Stimulated activated CD8-positive, alpha-beta memory T cell treated with anti-CD3 and anti-CD28 coated beads, Interleukin-4, amount 100 ng/mL, for 24 hours (primary cell): Measurements from ENCODE around the gene ANTXR2.
"Not testable (repeated sequence)": the region's sequence is repeated elsewhere in the genome, so short reads cannot be mapped to it uniquely, and the experiment has no call there.

Source experiments
- DNase-seq: peaks from one replicate; pipeline ENCODE4 v3.0.0-alpha.2; 2020; ENCODE audit warnings: low read depth

The ANTXR2 gene

DNA sequence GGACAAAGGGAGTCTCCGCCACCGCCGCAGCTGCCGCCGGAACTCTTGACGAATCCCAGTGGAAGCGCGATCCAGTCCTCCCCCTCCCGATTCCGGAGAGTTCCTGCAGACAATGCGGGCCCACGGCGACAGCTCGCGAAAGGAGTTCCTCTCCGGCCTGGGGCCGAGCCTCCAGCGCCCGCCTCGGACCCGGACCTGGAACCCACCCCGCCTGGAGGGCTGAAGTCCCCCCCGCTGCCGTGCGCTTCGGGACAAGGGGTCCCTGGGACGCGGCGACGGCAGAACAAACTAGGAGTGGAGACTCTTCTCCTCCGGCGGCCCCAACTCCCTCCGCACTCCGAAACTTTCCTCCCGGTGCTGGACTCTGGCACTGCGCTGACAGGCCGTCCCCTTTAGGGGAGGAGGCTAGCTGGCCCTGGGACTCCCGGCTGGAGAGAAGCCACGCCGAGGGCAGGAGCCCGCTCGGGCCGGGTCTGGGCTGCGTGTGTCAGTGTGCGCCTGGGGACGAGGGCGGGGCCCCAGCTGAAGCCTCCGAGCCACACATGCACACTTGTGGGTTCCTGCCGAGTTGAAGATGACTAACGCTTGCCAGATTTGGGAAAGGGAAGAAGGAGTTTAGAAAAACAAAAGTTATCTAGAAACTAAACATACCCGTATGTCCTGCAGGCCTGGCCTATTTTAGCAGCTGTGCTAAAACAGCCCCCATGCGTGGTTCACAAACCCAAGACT lies at the start of gene ANTXR2:
TSS of gene ANTXR2 (minus strand) at position 486 of the 729 bp plus-strand sequence. CDS start 669 bp downstream, outside the sequence.
- peak; percentile 49 for DNase-seq

DNA sequence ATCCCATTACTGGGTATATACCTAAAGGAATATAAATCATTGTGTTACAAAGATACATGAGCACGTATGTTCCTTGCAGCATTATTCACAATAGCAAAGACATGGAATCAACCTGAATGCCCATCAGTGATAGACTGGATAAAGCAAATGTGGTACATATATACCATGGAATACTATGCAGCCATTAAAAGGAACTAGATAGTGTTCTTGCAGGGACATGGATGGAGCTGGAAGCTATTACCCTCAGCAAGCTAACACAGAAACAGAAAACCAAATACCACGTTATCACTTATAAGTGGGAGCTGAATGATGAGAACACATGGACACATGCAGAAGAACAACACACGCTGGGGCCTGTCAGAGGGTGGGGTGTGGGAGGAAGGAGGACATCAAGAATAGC lies 48.8 kb upstream of the ANTXR2 start:
- not testable (repeated sequence) for DNase-seq

DNA sequence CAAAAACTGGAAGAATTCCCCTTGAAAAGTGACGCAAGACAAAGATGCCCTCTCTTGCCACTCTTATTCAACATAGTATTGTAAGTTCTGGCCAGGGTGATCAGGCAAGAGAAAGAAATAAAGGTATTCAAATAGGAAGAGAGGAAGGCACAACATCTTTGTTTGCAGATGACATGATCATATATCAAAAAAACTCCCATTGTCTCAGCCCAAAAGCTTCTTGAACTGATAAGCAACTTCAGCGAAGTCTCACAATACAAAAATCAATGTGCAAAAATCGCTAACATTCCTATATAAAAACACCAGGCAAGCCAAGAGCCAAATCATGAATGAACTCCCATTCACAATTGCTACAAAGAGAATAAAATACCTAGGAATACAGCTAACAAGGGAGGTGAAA lies 46.6 kb upstream of the ANTXR2 start:
- DNase-seq: not testable (repeated sequence)

DNA sequence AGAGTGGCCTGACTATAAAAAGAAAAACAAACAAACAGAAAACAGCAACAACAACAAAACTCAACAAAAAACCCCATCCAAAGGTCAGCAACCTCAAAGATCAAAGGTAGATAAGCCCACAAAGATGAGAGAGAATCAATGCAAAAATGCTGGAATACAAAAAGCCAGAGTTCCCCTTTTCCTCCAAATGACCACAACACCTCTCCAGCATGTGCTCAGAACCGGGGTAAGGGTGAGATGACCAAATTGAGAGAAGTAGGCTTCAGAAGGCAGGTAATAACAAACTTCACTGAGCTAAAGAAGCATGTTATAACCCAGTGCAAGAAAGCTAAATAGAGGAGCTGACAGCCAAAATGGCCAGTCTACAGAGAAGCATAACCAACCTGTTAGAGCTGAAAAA lies 43.5 kb upstream of the ANTXR2 start:
- DNase-seq: no peak

DNA sequence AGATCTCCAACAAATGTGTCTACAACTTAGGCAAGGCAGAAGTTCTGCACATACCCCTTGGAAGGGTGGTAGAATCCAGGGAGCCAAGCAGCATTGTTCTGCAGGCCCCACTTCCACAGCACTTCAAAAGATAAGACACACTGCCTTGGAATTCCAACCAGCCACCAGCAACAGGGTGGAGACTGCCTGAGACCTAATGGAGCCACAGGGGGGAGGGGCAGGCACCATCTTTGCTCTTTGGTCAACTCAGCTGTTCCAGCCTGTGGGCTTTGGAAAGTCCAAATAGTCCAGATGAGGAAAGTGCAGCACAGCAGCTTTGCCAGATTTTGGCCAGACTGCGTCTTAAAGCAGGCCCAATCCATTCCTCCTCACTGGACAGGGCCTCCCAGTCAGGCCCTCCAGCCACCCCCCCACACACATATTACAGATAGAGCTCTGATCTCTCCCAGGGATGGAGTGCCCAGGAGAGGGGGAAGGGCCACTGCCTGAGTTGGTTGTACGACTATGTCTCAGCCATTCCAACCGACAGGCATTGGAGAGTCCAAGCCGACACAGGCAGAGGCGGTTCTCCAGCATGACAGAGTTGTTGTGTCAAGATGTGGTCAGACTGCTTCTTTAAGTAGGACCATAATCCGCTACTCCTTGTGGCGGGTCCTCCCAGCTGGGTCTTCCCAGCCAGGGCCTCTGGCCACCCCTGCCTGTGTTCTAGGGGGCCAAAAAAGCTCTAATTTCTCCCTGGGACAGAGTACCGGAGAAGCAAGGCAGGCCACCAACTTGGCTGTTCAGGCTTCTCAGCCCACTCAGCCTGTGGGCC lies 42.5 kb upstream of the ANTXR2 start:
- no peak for DNase-seq

DNA sequence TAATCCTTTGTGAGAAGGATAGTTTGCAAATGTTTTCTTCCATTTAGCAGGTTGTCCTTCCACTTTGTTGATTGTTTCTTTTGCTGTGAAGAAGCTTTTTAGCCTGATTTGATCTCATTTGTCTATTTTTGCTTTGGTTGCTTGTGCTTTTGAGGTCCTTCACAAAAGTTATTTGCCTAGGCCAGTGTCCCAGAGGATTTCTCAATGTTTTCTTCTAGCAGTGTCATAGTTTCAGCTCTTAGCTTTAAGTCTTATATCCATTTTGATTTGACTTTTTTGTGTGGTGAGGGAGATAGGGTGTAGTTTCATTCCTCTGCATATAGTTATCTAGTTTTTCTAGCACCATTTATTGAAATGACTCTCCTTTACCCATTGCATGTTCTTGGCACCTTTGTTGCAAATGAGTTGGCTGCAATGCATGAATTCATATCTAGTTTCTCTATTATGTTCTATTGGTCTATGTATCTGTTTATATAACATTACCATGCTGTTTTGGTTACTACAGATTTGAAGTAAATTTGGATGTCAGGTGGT lies 41.8 kb upstream of the ANTXR2 start:
- no peak for DNase-seq

DNA sequence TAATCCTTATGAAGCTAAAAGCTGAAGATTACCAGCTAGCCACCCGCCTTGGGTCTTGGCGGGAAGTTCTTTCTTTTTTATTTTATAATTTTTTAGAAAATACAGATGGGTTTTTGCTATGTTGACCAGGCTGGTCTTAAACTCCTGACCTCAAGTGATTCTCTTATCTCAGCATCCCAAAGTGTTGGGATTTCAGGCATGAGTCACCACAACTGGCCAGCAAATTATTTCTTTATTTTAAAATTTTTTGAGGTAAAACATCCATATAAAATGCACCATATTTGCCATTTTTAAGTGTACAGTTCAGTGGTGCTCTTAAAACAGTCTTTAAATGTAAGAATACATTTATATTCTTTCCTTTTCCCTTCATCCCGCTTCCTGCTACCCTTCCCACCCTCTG lies 40.6 kb upstream of the ANTXR2 start:
- no peak for DNase-seq

DNA sequence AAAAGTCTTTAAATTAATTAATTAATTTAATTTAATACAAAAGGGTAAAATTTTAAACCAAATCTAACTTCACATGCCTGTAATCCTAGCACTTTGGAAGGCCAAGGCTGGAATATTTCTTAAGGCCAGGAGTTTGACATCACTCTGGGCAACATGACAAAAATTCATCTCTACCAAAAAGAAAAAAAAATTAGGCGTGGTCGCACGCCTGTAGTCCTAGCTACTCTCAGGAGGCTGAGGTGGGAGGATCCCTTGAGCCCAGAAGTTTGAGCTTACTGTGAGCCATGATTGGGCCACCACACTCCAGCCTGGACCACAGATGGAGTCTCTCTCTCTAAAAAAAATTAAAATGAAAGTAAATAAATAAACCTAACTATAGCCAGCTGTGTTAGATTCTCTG lies 39.2 kb upstream of the ANTXR2 start:
- no peak for DNase-seq

DNA sequence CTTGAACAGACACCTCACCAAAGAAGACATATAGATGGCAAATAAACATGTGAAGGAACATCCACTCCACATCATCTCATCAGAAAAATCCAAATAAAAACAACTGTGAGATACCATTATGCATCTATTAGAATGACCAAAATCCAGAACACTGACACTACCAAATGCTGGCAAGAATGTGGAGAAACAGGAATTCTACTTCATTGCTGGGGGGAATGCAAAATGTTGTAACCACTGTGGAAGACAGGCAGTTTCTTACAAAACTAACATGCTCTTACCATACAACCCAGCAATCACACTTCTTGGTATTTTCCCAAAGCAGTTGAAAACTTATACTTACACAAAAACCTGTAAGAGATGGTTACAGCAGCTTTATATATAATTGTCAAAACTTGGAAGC lies 38.2 kb upstream of the ANTXR2 start:
- DNase-seq: no peak

DNA sequence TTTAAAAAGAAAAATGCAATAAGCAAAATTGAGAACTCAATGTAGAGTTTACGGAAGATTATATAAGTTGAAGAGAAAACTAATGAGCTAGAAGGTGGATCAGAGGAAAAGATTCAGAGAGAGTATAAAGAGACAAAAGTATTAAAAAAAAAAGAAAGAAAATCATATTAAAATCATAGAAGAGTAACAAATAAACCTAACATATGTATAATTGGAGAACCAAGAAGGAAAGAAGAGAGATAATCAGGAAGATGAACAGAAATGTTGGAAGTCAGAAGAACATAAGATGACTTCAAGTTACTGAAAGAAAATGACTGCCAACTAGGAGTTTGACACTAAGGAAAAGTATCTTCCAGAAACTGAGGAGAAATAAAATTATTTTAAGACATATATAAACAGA lies 34.3 kb upstream of the ANTXR2 start:
- no peak for DNase-seq

DNA sequence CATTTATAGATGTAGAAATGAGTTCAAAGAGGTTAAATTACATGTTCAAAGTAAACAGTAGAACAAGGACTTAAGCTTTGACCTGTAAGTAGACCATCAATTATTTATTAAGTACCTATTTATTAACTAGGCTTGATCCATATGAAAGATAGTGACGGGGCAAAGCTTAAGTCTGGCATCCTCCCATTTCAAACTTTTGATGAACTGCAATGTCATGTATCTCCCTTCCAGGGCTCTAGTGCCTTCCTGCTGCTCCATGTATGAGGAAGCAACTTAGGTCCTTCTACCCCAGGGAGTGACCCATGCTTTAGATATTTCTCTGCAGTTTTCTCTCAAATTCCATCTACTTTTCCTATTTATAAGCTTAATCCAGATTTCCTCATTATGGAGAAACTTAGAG lies 31.9 kb upstream of the ANTXR2 start:
- no peak for DNase-seq

DNA sequence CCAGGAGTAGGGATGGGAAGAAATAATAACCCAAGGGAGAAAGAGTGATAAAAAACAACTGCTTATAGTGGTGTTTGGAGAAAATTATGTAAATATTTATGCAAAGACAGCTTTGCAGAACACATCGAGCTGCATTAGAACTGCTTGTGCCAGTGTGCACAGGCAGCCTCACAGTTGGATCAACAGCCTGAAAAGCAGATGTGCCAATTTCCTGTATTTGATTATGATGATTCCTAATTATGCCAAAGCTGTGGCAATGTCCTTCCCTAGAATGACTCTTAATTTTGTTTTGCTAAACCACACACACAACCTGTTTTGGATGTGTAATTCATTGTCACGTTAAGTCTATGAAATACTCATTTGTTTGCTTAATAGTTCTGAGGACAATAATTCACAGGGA lies 30.6 kb upstream of the ANTXR2 start:
- no peak for DNase-seq

DNA sequence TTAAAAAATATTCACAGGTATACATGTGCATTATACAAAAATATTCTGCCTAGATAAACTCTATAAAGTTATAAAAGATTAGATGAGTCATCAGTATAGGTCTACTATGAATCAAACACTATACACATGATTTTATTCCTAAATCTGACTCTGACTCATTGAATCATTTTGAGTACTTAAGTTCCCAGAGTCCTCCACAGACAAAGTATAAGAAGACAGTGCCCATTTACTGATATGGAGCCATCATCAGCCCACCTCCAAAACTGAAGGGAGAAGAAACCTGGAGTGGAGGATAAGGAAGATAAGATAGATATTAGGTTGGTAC lies 28.7 kb upstream of the ANTXR2 start:
- no peak for DNase-seq

DNA sequence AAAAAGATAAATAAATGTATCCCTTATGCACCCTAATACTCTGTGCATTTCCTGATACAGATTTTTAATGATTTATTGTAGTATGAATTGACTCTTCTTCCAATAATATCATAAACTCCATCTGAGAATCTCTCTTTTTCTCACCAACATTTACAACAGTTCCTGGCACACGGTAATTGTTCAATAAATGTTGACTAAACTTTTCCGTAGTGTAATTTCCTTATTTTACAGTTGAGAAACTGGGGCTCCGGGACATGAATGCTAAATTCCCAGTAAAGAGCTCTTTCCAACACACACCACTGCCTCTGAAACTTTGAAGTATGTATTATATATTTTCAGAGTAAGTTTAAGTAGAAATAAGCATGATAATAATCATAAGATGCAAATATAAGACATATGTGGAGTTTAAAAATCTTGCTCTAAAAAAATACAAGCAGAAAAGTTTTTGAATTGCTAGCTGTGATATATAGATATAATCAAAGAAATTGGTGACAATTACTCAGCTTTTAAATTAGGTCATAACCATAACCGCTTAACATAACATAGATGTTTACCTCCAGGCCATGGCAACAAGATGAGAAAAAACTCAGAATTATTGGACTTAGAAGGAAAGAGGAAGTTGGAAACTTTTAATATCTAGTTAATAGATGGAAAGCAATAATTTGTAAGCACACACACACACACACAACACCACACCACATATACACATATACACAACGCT lies 28.2 kb upstream of the ANTXR2 start:
- no peak for DNase-seq

DNA sequence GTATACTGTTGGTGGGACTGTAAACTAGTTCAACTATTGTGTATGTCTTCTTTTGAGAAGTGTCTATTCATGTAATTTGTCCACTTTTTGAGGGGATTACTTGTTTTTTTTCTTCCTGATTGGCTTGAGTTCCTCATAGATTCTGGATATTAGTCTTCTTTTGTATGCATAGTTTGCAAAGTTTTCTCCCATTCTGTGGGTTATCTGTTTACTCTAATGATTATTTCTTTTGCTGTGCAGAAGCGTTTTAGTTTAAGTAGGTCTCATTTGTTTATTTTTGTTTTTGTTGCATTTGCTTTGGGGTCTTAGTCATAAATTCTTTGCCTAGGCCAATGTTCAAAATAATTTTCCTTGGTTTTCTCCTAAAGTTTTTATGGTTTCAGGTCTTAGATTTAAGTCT lies 26.6 kb upstream of the ANTXR2 start:
- DNase-seq: no peak

DNA sequence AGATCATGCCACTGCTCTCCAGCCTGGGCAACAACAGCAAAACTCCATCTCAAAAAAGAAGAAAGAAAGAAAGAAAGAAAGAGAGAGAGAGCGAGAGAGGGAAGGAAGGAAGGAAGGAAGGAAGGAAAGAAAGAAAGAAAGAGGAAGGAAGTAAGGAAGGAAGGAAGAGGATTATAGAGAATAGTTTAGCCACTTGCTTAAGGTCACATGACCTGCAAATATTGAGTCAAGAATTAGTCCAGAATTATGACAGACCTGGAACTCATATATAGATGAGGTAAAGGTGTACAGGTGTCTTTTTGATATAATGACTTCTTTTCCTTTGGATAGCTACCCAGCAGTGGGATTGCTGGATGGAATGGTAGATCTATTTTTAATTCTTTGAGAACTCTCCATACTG lies 25.6 kb upstream of the ANTXR2 start:
- DNase-seq: no peak

DNA sequence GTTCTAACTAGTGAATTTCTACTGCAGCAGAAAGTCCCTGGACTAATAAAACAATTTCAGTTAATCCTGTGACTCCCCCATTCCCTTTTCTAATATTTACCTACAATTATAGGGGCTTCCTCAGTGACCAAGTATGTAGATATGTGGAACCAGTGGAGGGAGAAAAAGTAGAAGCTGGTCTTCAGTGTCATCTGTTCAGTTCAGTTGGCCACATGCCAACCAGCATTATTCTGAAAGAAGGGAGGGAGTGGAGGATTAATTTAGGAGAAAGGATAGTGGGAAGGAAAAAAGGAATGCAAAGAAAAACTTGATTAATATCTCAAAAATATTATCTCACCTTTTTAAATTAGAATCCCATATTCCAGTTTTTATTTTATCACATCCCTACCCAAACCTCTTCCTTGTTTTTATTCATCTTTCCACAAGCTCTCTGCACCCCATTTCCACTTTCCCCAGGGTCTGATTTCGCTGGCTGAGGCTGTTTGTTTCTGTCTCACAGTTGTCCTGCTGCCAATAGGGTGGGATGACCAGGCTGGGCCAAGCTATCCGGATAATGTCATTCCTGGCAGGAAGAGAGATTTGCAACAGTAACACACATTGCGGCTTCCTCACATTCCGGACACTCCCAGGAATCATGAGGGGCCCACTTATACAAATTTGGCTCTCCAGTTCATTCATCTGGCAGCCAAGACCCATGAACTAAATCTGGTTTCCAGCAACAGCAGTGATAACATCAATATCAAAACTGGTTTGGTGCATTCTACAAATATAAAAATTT lies 24.6 kb upstream of the ANTXR2 start:
- no peak for DNase-seq

DNA sequence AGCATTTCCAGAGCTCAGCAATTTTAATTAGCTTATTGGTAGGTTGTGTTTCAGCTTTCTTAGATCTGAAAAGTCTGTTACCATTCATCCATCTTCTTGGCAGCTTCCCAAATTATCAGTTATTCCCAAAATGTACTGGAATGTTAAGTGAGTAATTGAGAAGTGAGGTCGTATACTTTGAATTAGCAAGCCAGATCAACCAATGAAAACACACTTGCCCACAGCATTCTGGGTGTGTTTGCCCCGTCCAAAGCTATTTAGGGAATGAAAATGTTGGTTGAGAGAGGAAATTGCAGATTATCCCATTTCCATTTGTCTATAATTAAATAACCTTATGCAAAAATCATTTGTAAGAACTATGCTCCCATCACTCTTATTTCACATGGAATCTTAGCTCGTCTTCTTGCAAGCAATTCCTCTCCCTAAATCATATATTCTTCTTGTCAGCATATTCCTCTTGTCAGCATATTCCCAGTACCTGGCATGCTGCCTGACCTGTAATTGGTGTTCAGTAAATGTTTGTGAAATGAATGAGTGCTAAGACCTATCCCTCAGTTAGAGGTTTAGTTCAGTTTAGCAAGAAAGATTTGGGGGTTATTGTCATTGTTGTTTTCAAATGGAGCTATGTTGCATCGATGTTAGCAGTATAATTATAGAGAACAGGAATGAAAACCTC lies 23.3 kb upstream of the ANTXR2 start:
- no peak for DNase-seq

DNA sequence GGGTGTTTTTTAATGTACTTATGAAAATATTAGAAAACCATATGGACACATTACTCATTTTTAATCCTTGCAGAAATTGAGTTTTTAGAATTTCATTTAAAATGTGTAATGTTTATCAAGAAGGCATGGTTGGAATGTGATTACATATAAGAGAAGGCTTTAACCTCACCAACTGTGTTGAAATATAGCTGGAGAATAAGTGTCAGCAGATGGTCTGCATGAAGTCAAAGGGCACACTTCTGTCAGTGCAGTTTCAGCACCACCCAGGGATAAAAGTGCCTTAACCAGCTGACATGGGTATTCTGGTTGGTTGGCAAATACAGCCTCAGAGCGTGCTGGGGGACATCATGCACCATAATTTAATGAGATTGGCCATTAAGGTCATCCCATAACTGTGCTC lies 21.2 kb upstream of the ANTXR2 start:
- no peak for DNase-seq

DNA sequence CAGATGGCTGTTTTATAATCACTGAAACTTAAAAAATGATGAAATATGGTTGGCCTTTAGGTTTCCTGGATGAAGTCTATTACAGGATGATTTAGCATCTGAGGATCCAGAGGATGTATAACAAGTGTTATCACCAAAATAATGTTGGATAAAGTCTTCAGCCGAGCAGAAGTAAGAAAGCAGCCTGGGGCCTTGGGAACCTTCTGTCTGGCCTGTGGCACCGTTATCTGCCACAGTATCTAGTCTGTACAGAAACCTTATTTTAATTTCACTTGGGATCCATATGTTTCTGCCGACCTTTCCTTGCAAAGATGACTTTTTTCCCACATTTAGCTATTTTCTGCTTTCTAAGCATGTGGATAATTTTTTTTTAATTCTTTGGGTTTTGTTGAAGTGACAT lies 20.5 kb upstream of the ANTXR2 start:
- no peak for DNase-seq

DNA sequence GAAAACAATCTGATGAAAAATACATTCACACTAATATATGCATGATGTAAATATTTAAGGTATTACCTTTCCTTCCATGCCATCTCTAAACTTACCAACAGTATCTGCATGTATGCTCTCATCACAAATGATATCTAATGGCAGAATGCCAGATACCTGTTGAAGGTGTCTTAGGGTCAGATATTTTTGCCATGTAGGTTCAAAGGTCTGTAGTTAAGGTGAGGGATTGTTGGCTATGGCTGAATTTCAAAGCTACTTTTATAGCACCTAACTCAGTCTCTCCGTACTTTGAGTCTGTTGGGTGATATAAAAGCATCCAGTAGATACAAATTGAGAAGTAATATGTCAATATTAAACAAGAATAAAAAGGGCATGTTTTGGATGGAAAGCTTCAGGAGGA lies 19.8 kb upstream of the ANTXR2 start:
- DNase-seq: no peak

DNA sequence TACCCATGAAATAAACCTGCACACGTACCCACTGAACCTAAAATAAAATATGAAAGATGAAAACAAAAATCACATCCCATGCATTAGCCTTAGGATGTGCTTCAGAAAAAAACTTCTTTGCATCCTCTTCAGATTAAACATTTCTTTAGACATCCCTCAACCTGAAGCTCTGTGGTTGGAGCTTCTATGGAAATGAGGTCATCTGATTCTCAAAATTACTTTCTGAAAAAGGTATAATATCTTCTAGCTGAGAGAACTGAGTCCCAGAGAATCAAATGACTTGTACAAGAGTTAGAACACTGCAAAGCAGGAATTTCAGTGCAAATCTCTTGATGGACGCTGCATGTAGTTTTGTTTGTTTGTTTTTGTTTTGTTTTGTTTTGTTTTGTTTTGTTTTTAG lies 19.1 kb upstream of the ANTXR2 start:
- no peak for DNase-seq
